ACC112 (cell line): ENCODE results near the gene PBX1.

ENCODE experiments used
- H2AFZ ChIP-seq: fragments of 200-600 bp; sonication (generic); one replicate; pipeline ENCODE4 v1.6.0; 2017; ENCODE audit warnings: antibody characterized with exemption, low read length; ENCODE audit not compliant: unreplicated experiment
- H3K27ac ChIP-seq: fragments of 200-600 bp; sonication (generic); 2 replicates; pipeline ENCODE4 v1.5.1; 2014; ENCODE audit warnings: low read depth, mild to moderate bottlenecking, antibody characterized with exemption, low read length, moderate library complexity
- H3K27me3 ChIP-seq: fragments of 200-600 bp; sonication (generic); 2 replicates; pipeline ENCODE4 v1.6.1; 2014; ENCODE audit warnings: mild to moderate bottlenecking, antibody characterized with exemption, low read length, moderate library complexity, mixed read lengths; ENCODE audit not compliant: insufficient read depth
- H3K36me3 ChIP-seq: fragments of 200-600 bp; sonication (generic); 2 replicates; pipeline ENCODE4 v1.6.1; 2016; ENCODE audit warnings: mild to moderate bottlenecking, antibody characterized with exemption, low read length, moderate library complexity, mixed read lengths; ENCODE audit not compliant: insufficient read depth
- H3K4me1 ChIP-seq: fragments of 200-600 bp; sonication (generic); one replicate; pipeline ENCODE4 v1.6.1; 2016; ENCODE audit warnings: low read length, mixed read lengths; ENCODE audit not compliant: insufficient read depth, unreplicated experiment, control insufficient read depth
- H3K4me3 ChIP-seq: fragments of 200-600 bp; sonication (generic); 2 replicates; pipeline ENCODE4 v1.5.1; 2014; ENCODE audit warnings: mild to moderate bottlenecking, low read depth, low read length
- H3K79me2 ChIP-seq: fragments of 200-600 bp; sonication (generic); one replicate; pipeline ENCODE4 v1.6.0; 2016; ENCODE audit warnings: low read length; ENCODE audit not compliant: control insufficient read depth, unreplicated experiment, insufficient read depth

PBX1 gene

DNA sequence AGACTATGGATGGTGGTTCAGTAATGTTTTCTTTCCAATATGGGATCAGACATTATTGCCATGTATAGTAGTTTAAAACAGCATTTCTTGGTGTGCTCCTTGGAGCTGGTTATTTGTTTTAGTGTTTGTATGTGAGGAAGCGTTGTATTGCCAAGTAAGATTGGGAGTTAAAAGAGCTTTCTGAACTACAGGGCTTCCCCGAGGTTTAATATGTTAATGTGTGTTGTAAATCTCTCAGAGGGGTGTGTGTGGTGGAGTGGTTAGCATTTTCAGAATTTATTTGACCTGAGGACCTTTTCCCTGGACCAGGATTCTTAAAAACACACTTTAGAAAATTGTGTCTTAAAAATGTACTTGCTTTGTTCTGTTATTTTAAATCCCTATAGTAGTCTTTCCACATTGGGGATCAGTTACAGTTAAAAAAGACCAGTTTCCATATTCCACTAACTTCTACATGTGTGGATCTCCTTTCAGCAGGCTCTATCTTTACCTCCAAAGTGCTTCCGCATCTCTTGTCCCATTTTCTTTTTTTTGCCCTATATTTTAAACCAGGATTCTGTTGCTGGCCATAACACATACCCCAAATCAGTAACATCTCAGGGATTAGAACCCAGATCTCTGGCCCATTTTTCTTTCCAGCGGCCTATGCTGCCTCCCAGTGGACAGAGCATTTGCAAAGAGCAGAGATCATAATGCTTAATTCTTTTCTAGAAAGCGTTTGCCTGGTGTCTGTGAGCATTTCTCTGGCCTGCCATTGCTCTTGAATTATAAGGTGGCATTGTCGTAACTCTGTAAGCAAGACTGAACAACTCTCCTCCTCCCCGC is 58.6 kb downstream of the PBX1 start:
- Histone ChIP-seq H3K4me1 (peaks cover 11% of the 10 kb centered on the region), H2AFZ (no peak overlapping the region), H3K79me2 (no peaks in the 10 kb centered on the region), H3K27ac (no peak overlapping the region), H3K27me3 (no peaks in the 10 kb centered on the region), H3K36me3 (no peaks in the 10 kb centered on the region), H3K4me3 (no peak overlapping the region)

DNA sequence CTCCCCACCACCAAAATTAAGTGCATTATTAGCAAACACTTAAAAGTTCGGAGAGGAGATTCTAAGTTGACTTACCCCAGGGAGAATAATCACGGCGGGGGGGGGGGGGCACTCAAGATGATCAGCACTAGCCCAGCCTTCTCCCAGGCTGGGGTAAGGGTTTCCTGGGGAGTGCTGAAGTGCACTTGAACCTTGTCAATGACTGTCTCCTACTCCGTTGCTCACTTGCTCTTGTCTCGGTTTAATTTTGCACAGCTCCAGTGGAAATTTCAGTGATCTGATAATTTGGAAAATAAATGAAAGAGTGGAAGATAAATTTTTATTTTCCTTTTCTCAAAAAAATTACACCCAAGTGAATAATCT is 59.2 kb downstream of the PBX1 start:
- Histone ChIP-seq H3K4me3 (no peak overlapping the region), H3K27ac (no peak overlapping the region), H3K27me3 (no peaks in the 10 kb centered on the region), H3K36me3 (no peaks in the 10 kb centered on the region), H2AFZ (no peak overlapping the region), H3K4me1 (peaks cover 9% of the 10 kb centered on the region), H3K79me2 (no peaks in the 10 kb centered on the region)

DNA sequence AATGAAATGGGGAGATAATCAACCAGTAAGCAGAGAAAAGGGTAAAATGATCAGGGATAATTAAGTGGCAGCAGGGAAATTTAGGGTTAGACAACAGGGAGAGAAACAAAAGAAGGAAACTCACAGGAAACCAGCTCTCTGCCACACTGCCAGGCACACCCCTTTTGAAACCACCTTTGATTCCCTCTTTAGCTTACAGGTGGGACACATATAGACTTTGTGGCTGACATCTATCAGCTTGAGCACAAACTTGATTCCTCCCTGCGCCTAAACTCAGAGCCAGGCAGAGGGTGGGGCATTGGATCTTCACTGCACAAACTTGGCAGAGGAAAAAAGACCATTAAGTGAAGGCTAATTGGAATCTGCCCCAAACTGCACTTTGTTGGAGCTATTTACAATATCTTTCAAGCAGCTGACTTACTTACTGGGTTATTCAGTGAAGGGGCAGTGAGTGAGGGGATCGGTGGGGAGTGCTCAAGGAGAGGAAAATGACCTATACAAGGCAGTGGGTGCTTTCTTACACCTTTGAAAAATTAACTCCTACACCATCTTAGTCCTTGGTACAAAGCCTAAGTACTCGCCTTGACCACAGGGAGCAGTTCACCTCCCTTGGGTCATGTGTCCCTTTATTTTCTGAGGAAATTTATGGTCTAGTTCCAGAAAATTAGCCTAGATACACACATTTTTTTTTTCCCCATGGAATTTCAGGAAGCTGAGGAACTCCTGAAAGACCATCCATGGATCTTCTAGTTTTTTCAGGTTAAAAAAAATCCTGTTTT is 60.2 kb downstream of the PBX1 start:
- H3K27ac ChIP-seq = no peak overlapping the region
- no peaks in the 10 kb centered on the region for H3K36me3 ChIP-seq
- H3K27me3 ChIP-seq = no peaks in the 10 kb centered on the region
- peaks cover 4% of the 10 kb centered on the region for H3K4me1 ChIP-seq
- no peak overlapping the region for H3K4me3 ChIP-seq
- H3K79me2 ChIP-seq = no peaks in the 10 kb centered on the region
- no peak overlapping the region for H2AFZ ChIP-seq

DNA sequence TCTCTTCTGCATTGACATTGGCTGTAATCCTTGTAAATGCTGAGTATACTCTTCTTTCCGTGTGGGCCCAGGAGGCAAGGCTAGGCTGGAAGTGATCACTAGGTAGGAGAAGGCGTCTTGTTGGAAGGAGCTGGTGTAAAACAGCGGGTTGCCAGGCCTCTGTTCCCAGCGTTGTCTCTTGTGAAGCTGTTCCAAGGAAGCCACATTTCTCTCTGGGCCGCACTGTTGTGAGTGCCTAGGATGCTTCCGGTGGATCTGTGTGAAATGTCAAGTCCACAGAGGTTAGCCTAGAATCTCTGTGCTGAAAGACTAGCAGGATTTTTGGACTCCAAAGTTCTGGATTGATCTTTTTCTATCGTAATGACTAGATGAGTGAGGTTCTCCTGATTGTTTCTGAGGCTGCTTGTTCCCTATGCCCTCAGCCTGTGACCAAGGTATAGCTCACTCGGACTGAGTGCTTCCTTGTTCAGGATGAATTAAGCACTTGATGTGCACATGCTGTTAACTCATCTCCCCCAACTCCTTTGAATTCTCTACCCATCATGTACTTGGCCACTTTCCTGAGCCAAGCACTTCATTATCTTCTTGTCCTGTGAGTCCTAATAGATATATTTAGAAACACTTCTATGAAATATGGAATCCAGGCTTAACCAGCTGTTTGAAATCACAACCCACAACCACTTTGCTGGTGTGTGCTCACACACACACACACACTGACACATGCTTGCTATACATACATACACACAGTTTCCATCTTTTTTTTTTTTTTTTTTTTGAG is 63.3 kb downstream of the PBX1 start:
- Histone ChIP-seq H3K4me1 (peaks cover 2% of the 10 kb centered on the region), H3K79me2 (no peaks in the 10 kb centered on the region), H3K4me3 (no peak overlapping the region), H3K27ac (no peak overlapping the region), H3K36me3 (no peaks in the 10 kb centered on the region), H3K27me3 (no peaks in the 10 kb centered on the region), H2AFZ (no peak overlapping the region)

DNA sequence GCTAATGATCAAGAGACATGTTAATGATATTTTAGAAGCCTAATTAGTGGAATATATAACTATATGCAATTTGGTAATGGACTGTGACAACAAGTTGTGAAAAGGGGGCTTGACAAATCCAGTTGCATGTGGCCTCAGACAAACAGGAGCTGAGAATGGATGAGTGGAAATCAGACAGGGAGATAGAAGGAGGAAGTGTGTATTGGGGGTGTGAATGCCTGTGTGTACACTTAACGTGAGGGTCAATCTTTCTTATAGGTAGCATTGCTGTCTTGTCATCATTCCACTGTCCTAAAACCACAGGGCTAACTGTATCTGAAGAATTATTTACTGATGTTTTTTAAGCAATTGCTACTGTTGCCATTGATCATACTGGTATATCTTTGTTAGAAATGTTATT is 64.8 kb downstream of the PBX1 start:
- Histone ChIP-seq H3K79me2 (no peaks in the 10 kb centered on the region), H2AFZ (no peak overlapping the region), H3K27me3 (no peaks in the 10 kb centered on the region), H3K36me3 (no peaks in the 10 kb centered on the region), H3K4me3 (no peak overlapping the region), H3K27ac (no peak overlapping the region), H3K4me1 (no peaks in the 10 kb centered on the region)

DNA sequence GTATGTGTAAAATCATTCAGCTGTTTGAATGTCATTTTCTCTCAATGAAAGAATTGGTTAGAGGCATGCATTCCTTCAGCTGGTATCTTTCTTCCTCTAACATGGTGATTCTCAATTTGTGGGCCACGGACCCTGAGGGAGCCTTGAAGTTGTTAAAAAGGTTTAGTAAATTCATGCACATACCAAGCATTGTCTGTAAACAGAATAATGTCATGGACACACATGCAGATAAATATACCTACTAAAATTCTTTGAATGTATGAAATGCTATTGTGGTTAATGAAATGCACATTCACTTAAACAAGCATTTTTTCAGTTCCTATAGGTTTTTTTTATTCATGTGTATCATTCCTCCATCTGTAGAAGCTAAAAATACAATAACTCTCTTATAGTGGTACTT is 65.4 kb downstream of the PBX1 start:
- H3K27ac ChIP-seq = no peak overlapping the region
- H3K36me3 ChIP-seq = no peaks in the 10 kb centered on the region
- no peaks in the 10 kb centered on the region for H3K27me3 ChIP-seq
- H3K4me1 ChIP-seq = no peaks in the 10 kb centered on the region
- H3K4me3 ChIP-seq = no peak overlapping the region
- H3K79me2 ChIP-seq = no peaks in the 10 kb centered on the region
- H2AFZ ChIP-seq = no peak overlapping the region

DNA sequence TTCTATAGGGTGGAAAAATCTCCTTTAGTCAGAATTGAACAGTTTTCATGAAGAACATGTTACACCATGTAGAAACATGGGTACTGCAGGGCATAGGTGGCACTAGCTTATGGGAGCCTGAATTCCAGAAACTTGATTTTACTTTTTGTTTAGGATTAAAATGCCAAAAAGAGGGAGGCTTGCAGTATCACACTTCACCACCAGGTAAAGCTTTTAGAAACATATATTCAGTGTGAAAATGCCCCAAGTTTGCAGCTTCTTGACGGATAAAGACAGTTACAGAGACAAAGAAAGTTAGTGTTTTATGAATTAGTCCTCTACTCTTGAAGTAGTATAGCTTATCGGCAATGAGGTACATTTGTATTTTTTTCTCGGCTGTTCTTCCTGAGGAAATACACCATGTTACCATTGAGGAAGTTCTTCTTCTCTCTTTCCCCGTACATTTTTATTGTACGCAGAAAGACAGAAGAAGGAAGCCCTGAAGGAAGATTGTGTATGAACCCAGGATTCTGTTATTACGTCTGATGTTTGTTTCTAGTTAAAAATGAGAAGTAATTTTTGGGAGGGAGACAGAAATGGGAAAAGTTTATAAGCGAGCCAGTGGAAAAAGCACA is 66.1 kb downstream of the PBX1 start:
- Histone ChIP-seq H3K27me3 (no peaks in the 10 kb centered on the region), H3K27ac (no peak overlapping the region), H3K4me3 (no peak overlapping the region), H2AFZ (no peak overlapping the region), H3K36me3 (no peaks in the 10 kb centered on the region), H3K79me2 (no peaks in the 10 kb centered on the region), H3K4me1 (no peaks in the 10 kb centered on the region)

DNA sequence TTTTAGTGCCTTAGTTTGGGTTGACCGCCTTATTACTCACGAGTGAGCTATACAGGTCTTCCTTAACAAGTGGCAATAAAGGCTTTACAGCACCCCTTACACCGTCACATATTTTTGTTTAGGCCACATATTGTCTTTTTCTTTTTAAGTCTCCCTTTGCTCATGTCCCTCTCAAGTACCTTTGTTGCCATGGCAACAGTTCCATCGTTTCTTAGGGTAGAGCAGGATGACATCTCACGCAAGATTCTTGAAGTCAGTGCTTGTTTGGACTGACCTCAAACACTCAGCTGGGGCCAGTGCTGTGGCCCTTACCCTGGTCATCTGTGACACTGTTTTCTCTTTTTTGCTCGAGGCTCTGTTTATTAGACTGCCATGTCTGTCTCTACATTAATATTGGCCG is 69.8 kb downstream of the PBX1 start:
- Histone ChIP-seq H3K27ac (no peak overlapping the region), H3K4me3 (no peak overlapping the region), H3K79me2 (no peaks in the 10 kb centered on the region), H3K27me3 (no peaks in the 10 kb centered on the region), H3K36me3 (no peaks in the 10 kb centered on the region), H3K4me1 (no peaks in the 10 kb centered on the region), H2AFZ (no peak overlapping the region)

DNA sequence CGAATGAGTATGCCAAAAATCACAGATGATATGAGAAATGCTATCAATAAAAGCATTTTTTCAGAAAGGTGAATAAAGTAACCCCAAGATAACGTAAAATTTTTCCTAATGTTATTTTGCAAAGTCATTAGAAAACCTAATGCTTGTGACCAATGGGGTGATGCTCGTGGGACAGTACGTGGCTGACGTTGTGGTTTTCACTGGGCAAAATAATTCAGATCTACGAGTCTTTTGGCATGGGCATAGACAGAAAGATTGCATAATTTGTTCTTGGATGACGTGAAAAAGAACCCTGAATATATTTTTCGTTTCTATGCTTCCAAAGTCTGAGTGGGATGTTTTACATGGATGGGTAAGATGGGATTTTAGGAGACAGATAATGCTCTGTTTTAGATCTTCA is 71.0 kb downstream of the PBX1 start:
- Histone ChIP-seq H3K27me3 (no peaks in the 10 kb centered on the region), H3K36me3 (no peaks in the 10 kb centered on the region), H3K27ac (no peak overlapping the region), H3K79me2 (no peaks in the 10 kb centered on the region), H2AFZ (no peak overlapping the region), H3K4me3 (no peak overlapping the region), H3K4me1 (no peaks in the 10 kb centered on the region)

DNA sequence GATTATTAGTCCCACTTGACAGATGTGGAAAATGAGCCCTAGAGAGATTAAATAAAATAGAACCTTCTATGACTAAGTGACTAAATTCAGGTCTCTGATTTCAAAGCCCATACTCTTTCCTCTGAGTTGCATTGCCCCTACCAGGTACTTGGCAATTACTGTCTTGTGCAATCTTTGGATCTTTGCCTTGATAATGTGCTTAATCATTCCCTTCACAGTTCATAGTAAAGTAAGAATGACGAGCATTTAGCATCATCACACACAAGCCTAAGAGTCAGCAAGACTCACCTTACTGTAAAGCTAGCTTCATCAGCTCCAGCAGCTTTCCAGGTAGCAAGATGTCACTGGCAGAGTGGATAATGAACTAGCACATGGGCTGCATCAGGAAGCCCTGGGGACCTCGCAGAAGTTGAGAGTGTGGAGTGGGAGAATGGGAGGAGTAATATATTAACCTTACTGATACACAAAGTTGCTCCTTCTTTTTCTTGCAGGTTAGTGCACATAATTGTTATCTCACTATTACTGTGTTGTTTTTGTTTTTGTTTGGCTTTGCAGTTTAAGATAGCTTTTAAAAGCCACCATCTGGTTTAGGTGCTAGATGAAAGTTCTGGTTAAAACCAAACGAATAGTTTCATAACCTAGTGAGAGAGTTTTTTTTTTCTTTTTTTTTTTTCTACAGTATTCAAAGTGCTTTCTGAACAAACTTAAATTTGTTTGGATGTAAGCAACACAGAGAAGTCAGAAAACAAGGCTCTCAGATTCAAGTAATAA is 71.8 kb downstream of the PBX1 start:
- no peaks in the 10 kb centered on the region for H3K79me2 ChIP-seq
- no peak overlapping the region for H3K4me3 ChIP-seq
- no peaks in the 10 kb centered on the region for H3K4me1 ChIP-seq
- no peak overlapping the region for H2AFZ ChIP-seq
- no peak overlapping the region for H3K27ac ChIP-seq
- no peaks in the 10 kb centered on the region for H3K27me3 ChIP-seq
- no peaks in the 10 kb centered on the region for H3K36me3 ChIP-seq
